ENCODE measurements around the gene PPM1F.

DNA sequence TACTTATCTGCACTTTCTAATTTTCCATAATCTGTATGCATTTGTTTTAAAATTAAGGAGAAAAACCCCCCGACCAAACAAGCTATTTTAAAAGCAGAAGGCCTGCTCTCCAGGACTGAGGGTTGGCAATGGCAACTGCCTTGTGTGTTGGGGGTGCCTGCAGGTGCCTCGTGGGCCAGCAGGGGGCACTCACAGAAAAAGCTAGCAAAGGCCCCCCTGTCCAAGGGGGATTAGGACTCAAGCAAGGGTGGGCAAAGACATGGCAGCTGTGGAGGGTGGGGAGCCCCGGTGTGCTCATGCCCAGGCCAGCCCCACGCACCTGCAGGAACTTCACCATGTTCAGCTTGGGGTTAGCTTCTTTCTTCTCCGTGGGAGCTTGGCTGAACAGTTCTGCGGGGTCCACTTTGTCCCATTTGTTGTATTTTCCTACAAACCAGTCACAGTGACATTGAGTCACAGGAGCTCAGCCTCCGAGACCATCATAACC, 19.7 kb upstream of the PPM1F start:
- TF ChIP-seq KDM1A (IDR thresholded peaks at IDR 0.05; ENCODE audit: borderline replicate concordance) (no peak), GATAD2B (conservative IDR thresholded peaks at IDR 0.05; ENCODE audit: low read depth) (no peak), ESRRA (IDR thresholded peaks at IDR 0.05; ENCODE audit: low read length) (no peak), NBN (IDR thresholded peaks at IDR 0.05) (no peak), SPI1 (IDR thresholded peaks at IDR 0.05; ENCODE audit: borderline replicate concordance, insufficient read depth, low read depth, low read length) (no peak), NRF1 (conservative IDR thresholded peaks at IDR 0.05; ENCODE audit: low read depth, low read length) (no peak)

Data from GM12878 (cell line).